ENCODE results near the gene STXBP2.
A peak's percentile ranks its signal among the peaks of the same experiment; 100 is the strongest.

STXBP2 gene

DNA sequence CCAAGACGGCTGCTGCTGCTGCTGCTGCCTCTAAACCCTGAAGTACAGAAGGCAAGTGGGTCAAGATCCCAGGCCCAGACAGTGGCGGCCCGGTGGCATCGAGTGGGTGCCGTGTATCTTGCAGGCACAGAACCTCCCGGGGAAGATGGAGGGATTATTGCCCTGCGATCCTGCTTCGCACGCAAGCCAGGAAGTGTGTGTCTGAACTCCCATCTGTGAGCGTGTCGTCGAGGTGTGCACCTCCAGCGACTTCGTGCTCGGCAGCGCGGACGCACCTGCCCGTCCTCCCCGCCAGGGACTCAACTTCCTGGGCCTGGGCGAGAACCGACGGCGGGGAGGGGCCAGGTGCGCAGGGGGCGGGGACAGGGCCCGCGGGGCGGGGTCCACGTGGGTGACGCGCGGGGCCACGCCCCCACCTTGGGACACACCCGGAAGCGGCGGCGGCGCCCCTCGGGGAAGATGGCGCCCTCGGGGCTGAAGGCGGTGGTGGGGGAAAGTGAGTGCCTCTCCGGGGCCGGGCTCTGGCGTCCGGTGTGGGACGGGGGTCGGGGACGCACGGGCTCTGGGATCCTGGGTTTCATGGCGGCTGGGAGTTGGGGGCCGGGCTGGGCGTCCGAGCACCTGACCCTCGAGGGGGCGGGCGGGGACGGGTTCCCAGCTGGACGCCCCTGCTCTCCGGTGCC is at the start of gene STXBP2:
Gene STXBP2, plus strand, starts transcription at position 420 of the 683 bp plus-strand sequence. Its CDS starts 40 bp downstream, at position 460.
- peak; percentile 87 for DNase-seq

DNA sequence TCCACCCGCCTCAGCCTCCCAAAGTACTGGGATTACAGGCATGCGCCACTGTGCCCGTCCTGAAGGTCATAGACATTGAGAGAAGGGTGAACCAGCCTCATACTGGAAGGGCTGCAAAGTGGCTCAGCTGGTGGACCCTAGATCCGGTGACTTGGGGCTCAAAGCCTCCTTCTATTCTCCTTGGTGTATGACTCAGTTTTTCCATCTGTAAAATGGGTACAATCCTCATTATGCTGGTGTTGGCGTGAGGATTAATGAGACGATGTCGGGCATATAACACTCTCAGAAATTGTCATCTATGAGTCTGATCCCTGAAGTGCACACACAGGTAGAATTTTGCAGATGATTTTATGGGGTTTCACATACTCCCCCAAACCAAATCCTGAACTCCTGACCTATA is 47.1 kb upstream of the STXBP2 start:
- no peak for DNase-seq

DNA sequence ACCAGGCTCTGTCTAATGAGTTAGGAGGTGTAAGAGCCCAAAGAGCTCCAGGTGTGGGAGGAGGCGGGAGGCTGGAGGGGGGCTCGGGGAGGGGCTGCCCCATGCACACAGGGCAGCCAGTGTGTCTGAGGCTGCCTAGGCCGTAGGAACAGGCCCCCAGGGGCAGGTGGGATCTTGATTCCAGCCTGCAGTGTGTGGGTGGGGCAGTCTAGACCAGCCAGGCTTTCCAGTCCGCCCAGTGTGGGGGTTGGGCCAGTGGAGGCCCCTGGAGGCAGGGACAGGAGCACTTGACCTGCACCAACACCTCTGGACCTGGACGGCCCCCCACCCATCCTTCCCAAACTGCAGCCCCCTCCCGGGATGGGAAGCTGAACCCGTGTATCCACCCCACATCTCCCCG is 46.7 kb upstream of the STXBP2 start:
- DNase-seq, result no peak

DNA sequence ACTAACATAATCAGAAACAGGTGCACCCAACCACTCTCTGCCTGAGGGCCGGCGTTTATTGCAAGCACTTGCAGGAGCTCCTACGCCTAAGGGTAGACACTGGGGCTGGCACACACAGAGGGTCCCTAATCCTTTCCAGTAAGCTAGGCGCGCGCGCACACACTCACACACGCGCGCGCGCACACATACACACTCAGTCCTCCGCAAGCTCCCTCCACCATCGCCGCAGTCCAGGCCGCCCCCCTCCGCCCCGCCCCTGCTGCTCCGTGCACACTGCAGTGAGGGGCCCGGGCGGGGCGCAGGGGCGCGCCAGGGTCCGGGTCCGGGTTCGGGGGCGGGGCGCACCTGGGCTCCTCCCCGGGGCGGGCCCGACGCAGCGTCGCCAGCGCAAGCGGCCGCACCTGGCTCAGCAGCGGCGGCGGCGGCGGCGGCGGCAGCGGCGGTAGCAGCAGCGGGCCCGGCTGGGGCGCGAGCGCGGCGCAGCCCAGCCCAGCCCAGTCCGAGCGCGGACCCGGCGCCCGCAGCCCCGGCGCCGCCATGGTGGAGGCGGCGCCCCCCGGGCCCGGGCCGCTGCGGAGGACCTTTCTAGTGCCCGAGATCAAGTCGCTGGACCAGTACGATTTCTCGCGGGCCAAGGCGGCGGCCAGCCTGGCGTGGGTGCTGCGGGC is 41.3 kb upstream of the STXBP2 start, which contains the start of gene CAMSAP3:
Gene CAMSAP3, plus strand, starts transcription at position 398 of the 668 bp plus-strand sequence. Its CDS starts 140 bp downstream, at position 538.
- DNase-seq, result peak; percentile 47

DNA sequence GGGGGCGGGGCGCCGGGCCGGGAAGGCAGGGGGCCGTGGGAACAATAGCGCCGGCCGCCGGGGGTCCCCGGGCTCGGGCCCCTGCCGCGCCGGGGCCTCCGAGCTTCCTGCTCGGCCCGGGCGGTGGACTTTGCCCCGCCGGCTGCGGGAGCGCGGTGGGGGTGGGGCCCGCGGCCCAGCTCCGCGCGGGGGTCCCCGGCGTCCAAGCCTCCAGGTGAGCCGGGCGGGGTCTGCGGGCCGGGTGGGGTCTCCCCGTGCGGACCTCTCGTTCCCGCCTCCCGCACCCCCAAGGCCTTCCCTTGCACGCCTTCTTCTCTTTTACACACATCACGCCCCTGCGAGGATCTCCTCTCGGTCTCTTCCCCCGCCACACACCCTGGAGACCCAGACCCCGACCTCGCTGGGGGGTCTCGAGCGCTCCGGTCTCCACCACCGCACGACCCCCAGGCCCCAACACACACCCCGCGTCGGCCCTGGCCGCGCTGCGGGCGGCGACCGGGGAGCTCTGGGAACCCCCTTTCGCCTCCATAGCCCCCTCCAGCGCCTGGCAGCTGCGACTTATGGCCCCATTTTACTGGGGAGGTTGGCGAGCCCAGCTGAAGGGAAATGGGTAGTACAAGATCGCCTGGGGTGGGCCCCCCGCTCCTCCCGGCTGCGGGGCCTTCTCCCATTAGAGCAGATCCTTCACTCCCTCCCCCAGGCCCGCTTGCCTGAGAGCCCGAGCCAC is 40.5 kb upstream of the STXBP2 start:
- no peak for DNase-seq

DNA sequence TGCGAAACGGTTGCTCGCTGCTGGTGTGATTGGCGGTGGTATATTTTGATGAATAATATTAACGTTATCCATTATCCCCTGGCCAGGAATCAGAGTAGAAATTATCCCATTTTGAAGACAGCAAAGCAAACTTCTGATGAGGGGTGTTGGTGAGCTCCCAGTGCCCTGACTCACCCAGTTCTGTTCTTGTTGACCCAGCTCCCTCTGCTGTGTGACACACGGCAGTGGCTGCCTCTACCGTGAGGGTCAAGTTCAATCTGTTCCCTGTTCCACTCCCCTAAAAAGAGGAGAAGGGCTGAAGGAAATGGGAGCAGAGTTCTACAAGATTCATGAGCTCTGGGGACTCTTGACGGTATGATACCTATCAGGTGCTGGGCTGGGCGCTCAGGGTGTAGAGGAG is 39.2 kb upstream of the STXBP2 start:
- no peak for DNase-seq

DNA sequence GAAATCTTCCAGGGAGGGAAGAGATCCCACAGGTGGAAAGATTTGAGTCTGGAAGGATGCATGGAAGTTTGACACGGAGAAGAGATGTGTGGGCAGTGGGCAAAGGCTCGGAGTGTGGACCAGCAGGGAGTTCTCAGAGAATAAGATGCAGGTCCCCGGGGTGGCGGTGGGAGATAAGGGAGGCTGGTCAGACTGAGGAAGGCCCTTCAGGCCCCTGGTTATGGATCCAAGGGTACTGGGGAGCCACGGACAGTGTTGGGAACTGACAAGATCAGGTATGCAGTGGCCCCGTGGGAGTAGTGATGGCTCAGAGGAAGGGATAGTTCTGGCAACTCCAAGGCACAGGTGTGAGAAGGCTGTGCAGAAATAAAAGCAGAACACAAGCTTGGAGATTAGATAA is 38.7 kb upstream of the STXBP2 start:
- DNase-seq, result no peak

DNA sequence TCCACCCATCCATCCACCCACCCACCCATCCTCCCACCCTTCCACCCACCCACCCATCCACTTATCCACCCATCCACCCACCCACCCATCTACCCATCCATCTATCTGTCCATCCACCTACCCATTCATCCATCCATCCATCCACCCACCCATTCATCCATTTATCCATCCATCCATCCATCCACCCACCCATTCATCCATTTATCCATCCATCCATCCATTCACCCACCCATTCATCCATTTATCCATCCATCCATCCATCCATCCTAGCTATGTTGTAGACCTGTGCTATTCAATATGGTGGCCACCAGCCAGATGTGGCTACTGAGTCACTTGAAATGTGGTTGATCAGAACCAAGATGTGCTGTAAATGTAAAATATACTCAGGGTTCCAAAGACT is 36.2 kb upstream of the STXBP2 start:
- DNase-seq, result no peak

DNA sequence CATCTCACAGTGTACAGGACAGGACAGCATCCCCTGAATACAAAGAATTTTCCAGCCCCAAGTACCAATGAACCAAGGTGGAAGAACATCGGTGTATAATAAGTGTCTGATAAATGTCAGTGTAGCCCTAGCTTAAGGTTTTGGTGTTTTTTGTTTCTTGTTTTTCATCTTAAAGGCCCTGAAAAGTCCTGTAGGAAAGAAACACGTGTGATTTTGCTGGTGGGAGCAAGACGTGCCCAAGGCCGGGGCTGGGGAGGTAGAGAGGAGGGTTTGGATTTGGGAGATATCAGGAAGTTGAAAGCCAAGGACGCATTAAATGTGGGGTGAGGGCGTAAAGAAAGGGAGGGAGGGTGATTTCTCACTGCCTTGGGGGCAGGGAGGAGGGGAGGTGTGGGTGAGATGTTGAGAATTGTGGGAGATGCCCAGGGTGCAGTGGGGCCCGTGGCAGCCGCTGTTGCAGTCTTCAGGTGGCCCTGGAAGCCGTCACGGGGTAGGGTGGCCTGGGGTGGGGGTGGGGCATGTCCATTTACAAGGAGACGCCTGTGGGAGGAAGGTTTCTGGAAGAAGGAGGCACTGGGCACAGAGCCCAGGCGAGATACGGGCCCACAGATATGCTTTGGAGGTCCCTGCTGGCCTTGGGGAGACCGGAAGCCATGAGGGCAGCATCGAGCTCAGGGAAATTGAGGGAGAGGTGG is 34.5 kb upstream of the STXBP2 start:
- DNase-seq, result no peak

DNA sequence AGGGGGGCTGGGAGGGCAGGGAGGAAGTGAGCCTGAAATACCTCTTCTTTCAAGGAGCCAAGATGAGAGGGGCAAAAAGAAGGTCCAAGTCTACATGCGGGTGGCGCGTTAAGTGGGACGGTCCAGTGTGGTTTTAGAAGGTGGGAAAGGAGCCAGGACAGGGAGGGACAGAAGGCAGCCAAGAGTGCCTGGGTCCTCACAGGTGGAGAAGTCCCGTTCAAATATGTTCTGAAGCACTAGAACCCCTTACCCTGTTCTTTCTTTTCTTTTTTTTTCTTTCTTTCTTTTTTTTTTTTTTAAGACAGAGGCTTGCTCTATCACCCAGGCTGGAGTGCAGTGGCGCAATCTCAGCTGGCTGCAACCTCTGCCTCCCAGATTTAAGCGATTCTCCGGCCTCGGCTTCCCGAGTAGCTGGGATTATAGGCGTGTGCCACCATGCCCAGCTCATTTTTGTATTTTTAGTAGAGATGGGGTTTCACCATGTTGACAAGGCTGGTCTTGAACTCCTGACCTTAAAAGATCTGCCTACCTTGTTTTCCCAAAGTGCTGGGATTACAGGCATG is 33.9 kb upstream of the STXBP2 start:
- DNase-seq, result no peak

DNA sequence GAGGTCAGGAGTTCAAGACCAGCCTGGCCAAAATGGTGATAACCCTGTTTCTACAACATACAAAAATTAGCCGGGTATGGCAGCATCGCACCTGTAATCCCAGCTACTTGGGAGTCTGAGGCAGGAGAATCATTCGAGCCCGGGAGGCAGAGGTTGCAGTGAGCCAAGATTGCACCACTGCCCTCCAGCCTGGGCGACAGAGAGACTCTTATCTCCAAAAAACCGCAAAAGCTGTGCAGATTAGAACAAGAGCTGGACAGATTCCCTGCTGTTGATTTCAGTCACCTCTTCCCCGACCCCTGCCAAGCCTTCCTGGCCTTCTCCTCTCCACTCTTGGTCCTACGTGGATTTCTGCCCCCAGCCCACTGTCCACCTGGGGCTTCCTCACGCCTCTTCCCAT is 33.0 kb upstream of the STXBP2 start:
- peak; percentile 41 for DNase-seq

DNA sequence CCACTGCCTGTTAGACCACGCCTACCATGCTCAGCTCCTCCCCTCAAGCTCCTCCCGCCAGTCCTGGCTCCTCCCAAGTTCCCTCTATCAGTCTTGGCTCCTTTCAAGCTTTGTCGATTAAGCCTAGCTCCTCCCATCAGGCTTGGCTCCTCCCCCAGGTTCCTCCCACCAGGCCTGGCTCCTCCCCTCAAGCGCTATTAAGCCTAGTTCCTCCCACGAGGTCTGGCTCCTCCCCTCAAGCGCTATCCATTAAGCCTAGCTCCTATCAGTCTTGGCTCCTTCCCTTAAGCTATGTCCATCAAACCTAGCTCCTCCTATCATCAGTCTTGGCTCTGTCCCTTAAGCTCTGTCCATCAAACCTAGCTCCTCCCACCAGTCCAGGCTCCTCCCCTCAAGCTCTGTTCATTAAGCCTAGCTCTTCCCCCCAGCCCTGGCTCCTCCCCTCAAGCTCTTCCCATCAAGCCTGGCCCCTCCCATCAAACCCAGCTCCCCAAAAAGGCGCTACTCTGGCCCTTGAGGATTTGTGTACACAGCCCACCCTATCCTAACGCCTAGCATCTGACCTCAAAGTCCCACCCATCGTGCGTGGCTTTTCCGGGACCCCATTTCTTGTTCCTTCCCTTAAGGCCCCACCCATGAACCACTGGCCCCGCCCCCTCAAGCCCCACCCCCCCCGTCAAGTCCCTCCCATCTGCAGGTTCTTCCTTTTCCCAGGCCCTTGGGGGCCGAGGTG is 31.3 kb upstream of the STXBP2 start:
- peak; percentile 86 for DNase-seq

DNA sequence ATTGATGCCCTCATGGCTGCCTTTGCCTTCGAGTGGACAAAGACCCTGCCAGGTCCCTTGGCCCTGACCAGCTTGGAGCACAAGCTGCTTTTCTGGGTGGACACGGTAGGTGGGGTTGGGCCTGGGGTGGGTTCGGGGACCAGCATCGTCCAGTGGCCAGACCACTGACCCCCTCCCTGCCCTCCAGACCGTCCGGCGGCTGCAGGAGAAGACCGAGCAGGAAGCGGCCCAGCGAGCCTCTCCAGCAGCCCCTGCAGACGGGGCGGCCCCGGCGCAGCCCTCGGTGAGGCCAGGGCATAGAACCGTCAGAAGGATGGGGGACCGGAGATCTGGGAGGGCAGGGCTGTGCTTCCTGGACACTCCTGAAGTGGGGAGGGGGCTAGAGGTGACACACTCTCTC is 30.6 kb upstream of the STXBP2 start:
- no peak for DNase-seq

DNA sequence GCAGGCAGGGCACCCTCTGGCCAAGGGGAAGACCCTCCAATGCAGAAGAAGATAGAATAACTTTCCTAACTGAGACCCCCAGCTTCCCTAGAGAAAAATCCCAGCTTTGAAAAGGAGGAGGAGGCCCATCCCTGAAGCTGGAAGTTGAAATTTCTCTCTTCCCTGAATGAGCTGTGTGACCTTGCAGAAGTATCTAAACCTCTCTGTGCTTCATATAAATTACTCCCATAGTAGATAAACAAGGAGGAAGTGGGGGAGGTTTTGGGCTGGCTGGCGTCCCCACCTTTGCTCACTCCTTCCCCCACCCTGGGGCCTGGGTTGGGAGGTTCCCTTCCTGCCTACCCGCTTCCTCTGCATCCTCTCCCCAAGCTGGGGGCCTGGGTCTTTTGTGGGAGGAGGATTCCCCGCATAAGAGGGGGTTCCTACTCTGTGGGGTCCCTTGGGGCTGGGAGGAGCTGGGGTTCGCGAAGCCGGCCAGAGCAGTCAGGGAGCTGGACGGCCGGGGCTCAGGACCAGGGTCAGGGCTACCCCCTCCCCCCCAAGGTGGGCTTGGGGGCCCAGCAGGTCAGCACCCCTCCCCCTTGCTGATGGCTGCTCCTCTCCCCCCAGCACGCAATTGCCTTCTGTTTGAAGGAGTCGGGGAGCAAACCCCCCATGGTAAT is 29.6 kb upstream of the STXBP2 start:
- DNase-seq, result no peak

DNA sequence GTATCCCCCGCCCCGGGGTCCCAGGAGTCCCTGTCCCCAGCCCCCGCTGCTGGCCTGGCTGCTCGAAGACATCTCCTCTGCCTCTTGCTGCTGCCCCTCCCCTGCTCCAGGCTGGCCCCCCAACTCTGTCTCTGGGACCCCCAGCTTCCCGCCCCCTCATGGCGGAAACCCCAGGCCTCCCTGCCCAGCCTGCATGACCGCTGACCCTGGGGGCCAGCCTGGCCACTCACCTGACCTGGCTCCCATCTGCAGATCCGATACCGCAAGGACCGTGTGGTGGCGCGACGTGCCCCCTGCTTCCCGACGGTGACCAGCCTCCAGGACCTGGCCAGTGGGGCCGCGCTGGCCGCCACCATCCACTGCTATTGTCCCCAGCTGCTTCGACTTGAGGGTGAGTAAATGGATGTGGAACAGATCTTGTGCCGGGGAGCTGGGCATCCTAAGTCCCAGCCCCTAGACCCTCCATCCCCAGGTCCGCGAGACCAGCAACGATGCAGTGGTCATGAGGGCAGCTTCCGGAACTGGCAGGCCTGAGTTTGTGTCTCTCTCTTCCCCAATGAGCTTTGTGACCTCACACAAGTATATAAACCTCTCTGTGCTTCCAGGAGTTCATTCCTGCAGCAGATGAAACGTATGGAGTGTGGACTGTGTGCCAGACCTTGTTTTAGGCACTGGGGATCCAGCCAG is 28.9 kb upstream of the STXBP2 start:
- DNase-seq, result no peak

DNA sequence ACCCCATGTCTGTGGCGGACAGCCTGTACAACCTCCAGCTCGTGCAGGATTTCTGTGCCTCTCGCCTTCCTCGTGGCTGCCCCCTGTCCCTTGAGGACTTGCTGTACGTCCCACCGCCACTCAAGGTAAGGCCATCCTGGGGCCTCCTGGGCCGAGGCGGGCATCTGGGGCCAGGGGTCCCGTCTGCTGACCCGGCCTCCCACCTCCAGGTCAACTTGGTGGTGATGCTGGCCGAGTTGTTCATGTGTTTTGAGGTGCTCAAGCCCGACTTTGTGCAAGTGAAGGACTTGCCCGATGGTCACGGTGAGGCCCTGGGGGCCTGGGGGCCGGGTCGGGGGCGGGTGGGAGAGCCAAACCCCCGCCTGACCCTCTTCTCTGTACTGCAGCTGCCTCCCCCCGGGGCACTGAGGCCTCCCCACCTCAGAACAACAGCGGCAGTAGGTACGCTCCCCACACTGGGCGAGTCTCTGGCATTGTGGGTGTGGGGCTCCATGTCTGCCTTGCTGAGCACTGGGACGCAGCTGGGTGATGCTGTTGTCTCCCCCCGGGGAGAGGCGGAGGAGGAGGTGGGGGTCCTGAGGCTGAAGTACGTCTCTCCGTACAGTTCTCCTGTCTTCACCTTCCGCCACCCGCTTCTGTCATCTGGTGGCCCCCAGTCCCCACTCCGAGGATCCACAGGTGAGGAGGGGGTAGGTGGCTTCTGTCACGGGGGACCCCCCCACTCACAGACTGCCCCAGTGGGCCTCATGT is 26.2 kb upstream of the STXBP2 start:
- no peak for DNase-seq

DNA sequence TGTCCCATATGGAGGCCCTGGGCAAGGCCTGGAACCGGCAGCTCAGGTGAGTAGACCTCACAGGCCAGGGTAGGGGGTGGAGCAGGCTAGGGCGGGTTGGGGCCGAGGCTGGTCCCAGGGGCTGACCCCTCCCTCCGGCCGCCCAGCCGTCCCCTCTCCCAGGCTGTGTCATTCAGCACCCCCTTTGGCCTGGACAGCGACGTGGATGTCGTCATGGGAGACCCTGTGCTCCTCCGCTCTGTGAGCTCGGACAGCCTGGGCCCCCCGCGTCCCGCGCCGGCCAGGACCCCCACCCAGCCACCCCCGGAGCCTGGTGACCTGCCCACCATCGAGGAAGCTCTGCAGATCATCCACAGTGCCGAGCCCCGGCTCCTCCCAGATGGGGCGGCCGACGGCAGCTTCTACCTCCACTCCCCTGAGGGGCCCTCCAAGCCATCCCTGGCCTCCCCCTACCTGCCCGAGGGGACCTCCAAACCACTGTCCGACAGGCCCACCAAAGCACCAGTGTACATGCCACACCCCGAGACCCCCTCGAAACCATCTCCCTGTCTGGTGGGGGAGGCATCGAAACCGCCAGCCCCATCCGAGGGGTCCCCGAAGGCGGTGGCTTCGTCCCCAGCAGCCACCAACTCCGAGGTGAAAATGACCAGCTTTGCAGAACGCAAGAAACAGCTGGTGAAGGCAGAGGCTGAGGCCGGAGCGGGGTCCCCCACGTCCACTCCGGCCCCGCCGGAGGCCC is 25.2 kb upstream of the STXBP2 start:
- no peak for DNase-seq

DNA sequence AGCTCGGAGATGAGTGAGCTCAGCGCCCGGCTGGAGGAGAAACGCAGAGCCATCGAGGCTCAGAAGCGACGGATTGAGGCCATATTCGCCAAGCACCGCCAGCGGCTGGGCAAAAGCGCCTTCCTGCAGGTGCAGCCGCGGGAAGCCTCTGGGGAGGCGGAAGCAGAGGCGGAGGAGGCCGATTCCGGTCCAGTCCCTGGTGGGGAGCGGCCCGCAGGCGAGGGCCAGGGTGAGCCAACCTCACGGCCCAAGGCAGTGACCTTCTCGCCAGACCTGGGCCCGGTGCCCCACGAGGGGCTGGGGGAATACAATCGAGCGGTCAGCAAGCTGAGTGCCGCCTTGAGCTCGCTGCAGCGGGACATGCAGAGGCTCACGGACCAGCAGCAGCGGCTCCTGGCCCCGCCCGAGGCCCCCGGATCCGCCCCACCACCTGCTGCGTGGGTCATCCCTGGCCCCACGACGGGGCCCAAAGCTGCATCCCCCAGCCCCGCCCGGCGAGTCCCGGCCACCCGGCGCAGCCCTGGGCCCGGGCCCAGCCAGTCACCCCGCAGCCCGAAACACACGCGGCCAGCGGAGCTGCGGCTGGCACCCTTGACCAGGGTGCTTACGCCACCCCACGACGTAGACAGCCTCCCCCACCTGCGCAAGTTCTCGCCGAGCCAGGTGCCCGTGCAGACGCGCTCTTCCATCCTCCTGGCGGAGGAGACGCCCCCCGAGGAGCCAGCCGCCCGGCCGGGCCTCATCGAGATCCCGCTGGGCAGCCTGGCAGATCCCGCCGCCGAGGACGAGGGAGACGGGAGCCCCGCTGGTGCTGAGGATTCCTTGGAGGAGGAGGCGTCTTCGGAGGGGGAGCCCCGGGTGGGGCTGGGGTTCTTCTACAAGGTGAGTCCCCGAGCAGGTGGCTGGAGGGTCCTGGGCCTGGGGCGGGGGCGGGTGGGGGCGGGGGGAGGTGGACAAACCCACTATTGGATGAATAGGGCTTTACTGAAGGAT is 24.3 kb upstream of the STXBP2 start:
- DNase-seq, result no peak

All from hematopoietic multipotent progenitor cell treated with erythropoietin and hydrocortisone succinate and interleukin-3 and kit ligand, for 4 days (in vitro differentiated cells).